OCI-LY3 (cell line): ENCODE measurements around the gene ARHGAP40.

Experiments used
- H2AFZ ChIP-seq: fragments of 200-600, 300-600 bp; shearing (Covaris generic); 2 replicates; pipeline ENCODE4 v1.6.0; 2014; ENCODE audit warnings: antibody characterized with exemption, low read depth, low read length
- H3K27ac ChIP-seq: fragments of 200-600, 300-600 bp; sonication (generic); 2 replicates; pipeline ENCODE4 v1.5.1; 2014; ENCODE audit warnings: mild to moderate bottlenecking, low read length, moderate library complexity, mixed read lengths
- H3K27me3 ChIP-seq: fragments of 200-600, 300-600 bp; sonication (generic); 2 replicates; pipeline ENCODE4 v1.6.1; 2014; ENCODE audit warnings: low read depth, low read length, mixed read lengths
- H3K36me3 ChIP-seq: fragments of 200-600, 300-600 bp; sonication (generic); replicated peaks from 2 replicates; pipeline ENCODE3; 2014; ENCODE audit warnings: low read depth, low read length, mixed read lengths
- H3K4me1 ChIP-seq: fragments of 300-600, 200-600 bp; sonication (generic); 2 replicates; pipeline ENCODE4 v1.6.1; 2014; ENCODE audit warnings: low read length, mixed read lengths
- H3K4me2 ChIP-seq: fragments of 200-600, 300-600 bp; sonication (generic); 2 replicates; pipeline ENCODE4 v1.6.1; 2014; ENCODE audit warnings: low read length, mixed read lengths
- H3K4me3 ChIP-seq: fragments of 300-600, 200-600 bp; sonication (generic); 2 replicates; pipeline ENCODE4 v1.5.1; 2014; ENCODE audit warnings: antibody characterized with exemption, mild to moderate bottlenecking, low read length, moderate library complexity
- H3K79me2 ChIP-seq: fragments of 300-600, 200-600 bp; shearing (Covaris generic); 2 replicates; pipeline ENCODE4 v1.6.1; 2014; ENCODE audit warnings: mild to moderate bottlenecking, low read length, mixed read lengths
- H3K9ac ChIP-seq: fragments of 300-600, 200-600 bp; shearing (Covaris generic); 2 replicates; pipeline ENCODE4 v1.6.0; 2014; ENCODE audit warnings: mild to moderate bottlenecking, low read length, moderate library complexity
- H3K9me3 ChIP-seq: fragments of 200-600, 300-600 bp; shearing (Covaris generic); 2 replicates; pipeline ENCODE4 v1.6.1; 2014; ENCODE audit warnings: low read length, mixed read lengths; ENCODE audit not compliant: insufficient read depth
- H4K20me1 ChIP-seq: fragments of 200-600, 300-600 bp; sonication (generic); 2 replicates; pipeline ENCODE4 v1.6.1; 2016; ENCODE audit warnings: low read length, mixed read lengths; ENCODE audit not compliant: insufficient read depth
- EZH2phosphoT487 ChIP-seq: fragments of 200-600 bp; shearing (Covaris generic); IDR thresholded peaks from 2 replicates; pipeline ENCODE4 v1.6.1; 2018; ENCODE audit warnings: antibody characterized with exemption, mixed run types, low read depth
- TF ChIP-seq, protein P1 (sequence below): fragments of 200-600, 300-600 bp; sonication (generic); IDR thresholded peaks from 2 replicates; pipeline ENCODE4 v1.5.1; 2014; ENCODE audit warnings: antibody characterized with exemption, low read length, low read depth

Gene ARHGAP40

GRCh38 chr20:38651154-38651553 is 49.5 kb downstream of the ARHGAP40 start:
- no peak overlapping the region for H3K4me2 ChIP-seq
- H3K9me3 ChIP-seq = no peaks in the 10 kb centered on the region
- no peaks in the 10 kb centered on the region for H4K20me1 ChIP-seq
- peaks cover 46% of the 10 kb centered on the region for H3K27me3 ChIP-seq
- H3K4me3 ChIP-seq = no peak overlapping the region
- peaks cover 6% of the 10 kb centered on the region for H3K4me1 ChIP-seq
- TF ChIP-seq EZH2phosphoT487 = no peak
- TF ChIP-seq, protein P1, sequence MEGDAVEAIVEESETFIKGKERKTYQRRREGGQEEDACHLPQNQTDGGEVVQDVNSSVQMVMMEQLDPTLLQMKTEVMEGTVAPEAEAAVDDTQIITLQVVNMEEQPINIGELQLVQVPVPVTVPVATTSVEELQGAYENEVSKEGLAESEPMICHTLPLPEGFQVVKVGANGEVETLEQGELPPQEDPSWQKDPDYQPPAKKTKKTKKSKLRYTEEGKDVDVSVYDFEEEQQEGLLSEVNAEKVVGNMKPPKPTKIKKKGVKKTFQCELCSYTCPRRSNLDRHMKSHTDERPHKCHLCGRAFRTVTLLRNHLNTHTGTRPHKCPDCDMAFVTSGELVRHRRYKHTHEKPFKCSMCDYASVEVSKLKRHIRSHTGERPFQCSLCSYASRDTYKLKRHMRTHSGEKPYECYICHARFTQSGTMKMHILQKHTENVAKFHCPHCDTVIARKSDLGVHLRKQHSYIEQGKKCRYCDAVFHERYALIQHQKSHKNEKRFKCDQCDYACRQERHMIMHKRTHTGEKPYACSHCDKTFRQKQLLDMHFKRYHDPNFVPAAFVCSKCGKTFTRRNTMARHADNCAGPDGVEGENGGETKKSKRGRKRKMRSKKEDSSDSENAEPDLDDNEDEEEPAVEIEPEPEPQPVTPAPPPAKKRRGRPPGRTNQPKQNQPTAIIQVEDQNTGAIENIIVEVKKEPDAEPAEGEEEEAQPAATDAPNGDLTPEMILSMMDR = no peak
- no peak overlapping the region for H3K27ac ChIP-seq
- H2AFZ ChIP-seq = no peak overlapping the region
- no peaks in the 10 kb centered on the region for H3K36me3 ChIP-seq
- H3K9ac ChIP-seq = no peak overlapping the region
- H3K79me2 ChIP-seq = no peaks in the 10 kb centered on the region

GRCh38 chr20:38651562-38651961 is 50.0 kb downstream of the ARHGAP40 start:
- TF ChIP-seq, protein P1 = no peak
- no peak for TF ChIP-seq EZH2phosphoT487
- no peak overlapping the region for H3K9ac ChIP-seq
- no peaks in the 10 kb centered on the region for H3K9me3 ChIP-seq
- peaks cover 4% of the 10 kb centered on the region for H3K4me1 ChIP-seq
- no peaks in the 10 kb centered on the region for H3K36me3 ChIP-seq
- H3K4me3 ChIP-seq = no peak overlapping the region
- no peak overlapping the region for H2AFZ ChIP-seq
- no peak overlapping the region for H3K4me2 ChIP-seq
- H4K20me1 ChIP-seq = no peaks in the 10 kb centered on the region
- no peaks in the 10 kb centered on the region for H3K79me2 ChIP-seq
- no peak overlapping the region for H3K27ac ChIP-seq
- H3K27me3 ChIP-seq = peaks cover 46% of the 10 kb centered on the region

DNA sequence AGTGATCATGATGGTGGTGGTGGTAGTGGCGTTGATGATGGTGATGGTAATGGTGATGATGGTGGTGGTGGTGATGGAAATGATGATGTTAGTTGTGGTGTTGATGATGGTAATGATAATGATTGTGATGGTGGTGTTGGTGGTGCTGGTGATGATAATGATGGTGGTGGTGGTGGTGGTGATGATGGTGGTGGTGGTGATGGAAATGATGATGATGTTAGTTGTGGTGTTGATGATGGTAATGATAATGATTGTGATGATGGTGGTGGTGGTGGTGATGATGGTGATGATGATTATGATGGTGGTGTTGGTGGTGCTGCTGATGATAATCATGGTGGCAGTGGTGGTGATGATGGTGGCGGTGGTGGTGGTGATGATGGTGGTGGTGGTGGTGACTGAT is 51.4 kb downstream of the ARHGAP40 start:
- Histone ChIP-seq H2AFZ (no peak overlapping the region), H4K20me1 (no peaks in the 10 kb centered on the region), H3K4me3 (no peak overlapping the region), H3K79me2 (no peaks in the 10 kb centered on the region), H3K9me3 (no peaks in the 10 kb centered on the region), H3K36me3 (no peaks in the 10 kb centered on the region), H3K27ac (no peak overlapping the region), H3K27me3 (peaks cover 38% of the 10 kb centered on the region), H3K9ac (no peak overlapping the region), H3K4me1 (no peaks in the 10 kb centered on the region), H3K4me2 (no peak overlapping the region)
- no peak for TF ChIP-seq EZH2phosphoT487
- TF ChIP-seq, protein P1 = no peak

DNA sequence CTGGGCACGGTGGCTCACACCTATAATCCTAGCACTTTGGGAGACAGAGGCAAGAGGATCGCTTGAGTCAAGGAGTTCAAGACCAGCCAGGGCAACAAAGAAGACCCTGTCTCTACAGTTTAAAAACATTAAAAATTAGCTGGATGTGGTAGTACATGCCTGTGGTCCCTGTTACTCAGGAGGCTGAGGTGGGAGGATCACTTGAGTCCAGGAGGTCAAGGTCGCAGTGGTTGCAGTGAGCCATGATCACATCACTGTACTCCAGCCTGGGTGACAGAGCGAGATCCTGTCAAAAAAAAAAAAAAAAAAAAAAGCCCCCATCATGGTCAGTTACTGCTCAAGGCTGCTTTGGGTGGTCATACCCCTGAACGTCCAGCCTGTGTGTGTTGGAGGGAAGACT is 55.8 kb downstream of the ARHGAP40 start:
- H3K9me3 ChIP-seq = no peaks in the 10 kb centered on the region
- H3K27me3 ChIP-seq = peaks cover 47% of the 10 kb centered on the region
- no peaks in the 10 kb centered on the region for H3K36me3 ChIP-seq
- no peak overlapping the region for H3K27ac ChIP-seq
- no peaks in the 10 kb centered on the region for H4K20me1 ChIP-seq
- TF ChIP-seq, protein P1 = no peak
- TF ChIP-seq EZH2phosphoT487 = no peak
- H2AFZ ChIP-seq = no peak overlapping the region
- H3K4me3 ChIP-seq = no peak overlapping the region
- no peaks in the 10 kb centered on the region for H3K4me1 ChIP-seq
- no peaks in the 10 kb centered on the region for H3K79me2 ChIP-seq
- no peak overlapping the region for H3K9ac ChIP-seq
- no peak overlapping the region for H3K4me2 ChIP-seq
